Upper lobe of left lung (tissue), 4 donors: Measurements from ENCODE around the gene KIF26B.

ENCODE experiments used
- EP300 ChIP-seq, 4 donors: sonication (generic); formaldehyde crosslinking; IDR thresholded peaks; one replicate each; pipeline ENCODE4 v1.5.1; 2017; ENCODE audit warnings: antibody characterized with exemption in 4 of 4, control low read depth in 2 of 4
- POLR2A ChIP-seq, 4 donors: fragments of 450-650 bp; IDR thresholded peaks; one replicate each; pipeline ENCODE4 v1.5.1; 2016 to 2017; ENCODE audit warnings: antibody characterized with exemption in 4 of 4, mild to moderate bottlenecking in 2 of 4
- POLR2AphosphoS5 ChIP-seq, 2 donors: sonication (generic); formaldehyde crosslinking; IDR thresholded peaks; one replicate each; pipeline ENCODE4 v1.5.1; 2017; ENCODE audit warnings: antibody characterized with exemption in 2 of 2
- TF ChIP-seq, protein P1 (sequence below), 6 experiments: fragments of 450-650 bp in 4 of 6; fragments of 200-600 bp in 2 of 6; sonication (generic) in 2 of 6; IDR thresholded peaks; one replicate each; pipeline ENCODE4 v1.5.1; 2016 to 2019; ENCODE audit warnings: antibody characterized with exemption in 6 of 6

DNA sequence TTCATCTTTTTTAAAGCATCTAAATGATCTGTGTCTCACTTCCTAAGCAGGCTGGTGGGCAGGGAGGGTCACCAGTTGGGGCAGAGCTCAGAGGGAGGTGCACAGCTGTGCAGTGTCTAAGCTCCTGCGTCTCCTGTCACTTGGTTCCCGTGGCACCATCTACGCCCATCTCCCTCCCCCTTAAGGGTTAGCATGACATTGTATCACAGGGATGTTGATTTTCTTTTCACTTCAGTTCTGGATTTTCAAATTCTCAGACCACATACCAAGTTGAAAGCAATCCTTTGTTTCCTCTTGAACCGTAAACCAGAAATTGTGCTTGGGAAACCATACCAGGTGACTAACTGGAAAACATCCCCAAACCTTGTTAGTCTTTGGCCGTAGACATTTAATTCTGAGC lies 187.0 kb downstream of the KIF26B start:
- TF ChIP-seq, protein P1, sequence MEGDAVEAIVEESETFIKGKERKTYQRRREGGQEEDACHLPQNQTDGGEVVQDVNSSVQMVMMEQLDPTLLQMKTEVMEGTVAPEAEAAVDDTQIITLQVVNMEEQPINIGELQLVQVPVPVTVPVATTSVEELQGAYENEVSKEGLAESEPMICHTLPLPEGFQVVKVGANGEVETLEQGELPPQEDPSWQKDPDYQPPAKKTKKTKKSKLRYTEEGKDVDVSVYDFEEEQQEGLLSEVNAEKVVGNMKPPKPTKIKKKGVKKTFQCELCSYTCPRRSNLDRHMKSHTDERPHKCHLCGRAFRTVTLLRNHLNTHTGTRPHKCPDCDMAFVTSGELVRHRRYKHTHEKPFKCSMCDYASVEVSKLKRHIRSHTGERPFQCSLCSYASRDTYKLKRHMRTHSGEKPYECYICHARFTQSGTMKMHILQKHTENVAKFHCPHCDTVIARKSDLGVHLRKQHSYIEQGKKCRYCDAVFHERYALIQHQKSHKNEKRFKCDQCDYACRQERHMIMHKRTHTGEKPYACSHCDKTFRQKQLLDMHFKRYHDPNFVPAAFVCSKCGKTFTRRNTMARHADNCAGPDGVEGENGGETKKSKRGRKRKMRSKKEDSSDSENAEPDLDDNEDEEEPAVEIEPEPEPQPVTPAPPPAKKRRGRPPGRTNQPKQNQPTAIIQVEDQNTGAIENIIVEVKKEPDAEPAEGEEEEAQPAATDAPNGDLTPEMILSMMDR (IDR thresholded peaks at IDR 0.05) = no peak
- no peak for TF ChIP-seq POLR2AphosphoS5 (IDR thresholded peaks at IDR 0.05)
- TF ChIP-seq POLR2A (IDR thresholded peaks at IDR 0.05) = no peak
- TF ChIP-seq EP300 (IDR thresholded peaks at IDR 0.05) = no peak
